Thoracic aorta (tissue), 2 donors: ENCODE measurements around the gene FAM72A. TPM values are rescaled to one million over a fixed set of nuclear protein-coding genes. Genes with fewer than 3 reads are reported as not detected.
"Not testable (repeated sequence)": the region's sequence is repeated elsewhere in the genome, so short reads cannot be mapped to it uniquely, and the experiment has no call there.

Experiments used
- ATAC-seq: fragments of 150-250 bp; one replicate; pipeline ENCODE4 v1.8.0; 2017; ENCODE audit warnings: low read depth; ENCODE audit not compliant: insufficient number of reproducible peaks, low FRiP score
- DNase-seq: peaks from one replicate; pipeline ENCODE4 v3.0.0-alpha.2; 2020; ENCODE audit warnings: low spot score
- H3K27ac ChIP-seq, 2 donors: fragments of 200-600 bp; sonication (generic); 1 replicate in 1 of 2; 2 replicates in 1 of 2; pipeline ENCODE4 v1.5.1; 2016; ENCODE audit warnings: mild to moderate bottlenecking in 2 of 2, moderate library complexity in 2 of 2
- H3K27me3 ChIP-seq: fragments of 200-600 bp; sonication (generic); replicated peaks from 2 replicates; pipeline ENCODE4 v1.6.0; 2016; ENCODE audit warnings: mild to moderate bottlenecking; ENCODE audit not compliant: insufficient read depth
- H3K36me3 ChIP-seq: fragments of 200-600 bp; sonication (generic); one replicate; pipeline ENCODE4 v1.5.1; 2016
- H3K4me1 ChIP-seq, 2 donors: fragments of 200-600 bp; sonication (generic); 1 replicate in 1 of 2; 2 replicates in 1 of 2; pipeline versions ENCODE4 v1.5.1 to v1.6.0; 2016; ENCODE audit warnings: low read depth in 2 of 2, mild to moderate bottlenecking in 1 of 2; ENCODE audit not compliant: control insufficient read depth in 1 of 2
- H3K4me3 ChIP-seq: fragments of 200-600 bp; sonication (generic); 2 replicates; pipeline ENCODE4 v1.5.1; 2016; ENCODE audit warnings: mild to moderate bottlenecking
- H3K9me3 ChIP-seq: fragments of 200-600 bp; sonication (generic); 2 replicates; pipeline ENCODE4 v1.5.1; 2016
- total RNA-seq, 2 donors: library from RNA; depleted of rRNA; stranded (reverse); fragments of >200 nt; gene quantifications; one replicate each; pipeline versions ENCODE4 v1.1.0 to v1.2.3, GENCODE V29; 2016

FAM72A gene
- 1 to 10 TPM; 2.8 to 4.9 TPM for total RNA-seq

- not testable (repeated sequence) for H3K9me3 ChIP-seq, H3K27me3 ChIP-seq, H3K36me3 ChIP-seq, H3K4me1 ChIP-seq
- H3K27ac ChIP-seq, result peak within 1 kb of the TSS; percentile 85 to 90
- H3K4me3 ChIP-seq, result peak within 1 kb of the TSS; percentile 78
- ATAC-seq, result peak; percentile 99
- DNase-seq, result peak; percentile 97
These were observed at the start of gene FAM72A for GRCh38 chr1:206202789-206203363. Gene FAM72A, minus strand, starts transcription at chr1:206202839. Its CDS starts 814 bp downstream, at chr1:206202025.

- not testable (repeated sequence) for ATAC-seq, H3K4me1 ChIP-seq, H3K27me3 ChIP-seq, H3K4me3 ChIP-seq, H3K36me3 ChIP-seq, H3K27ac ChIP-seq, DNase-seq, H3K9me3 ChIP-seq
These were observed 48.5 kb upstream of the FAM72A start for GRCh38 chr1:206250953-206251681.

GRCh38 chr1:206246129-206246886, 43.7 kb upstream of the FAM72A start:
- not testable (repeated sequence) for ATAC-seq, H3K4me3 ChIP-seq

GRCh38 chr1:206245479-206245878, 42.8 kb upstream of the FAM72A start:
- not testable (repeated sequence) for DNase-seq, ATAC-seq, H3K4me1 ChIP-seq, H3K36me3 ChIP-seq, H3K27ac ChIP-seq, H3K9me3 ChIP-seq, H3K4me3 ChIP-seq, H3K27me3 ChIP-seq

More at GRCh38 chr1:206246129-206246886, 43.7 kb upstream of the FAM72A start:
- H3K4me1 ChIP-seq, H3K36me3 ChIP-seq, H3K27ac ChIP-seq, DNase-seq, H3K9me3 ChIP-seq, H3K27me3 ChIP-seq: not testable (repeated sequence)

- not testable (repeated sequence) for H3K9me3 ChIP-seq, H3K27ac ChIP-seq, H3K27me3 ChIP-seq, H3K4me3 ChIP-seq, H3K4me1 ChIP-seq, DNase-seq, H3K36me3 ChIP-seq
- ATAC-seq, result peak; percentile 25
These were observed 40.7 kb upstream of the FAM72A start for GRCh38 chr1:206243335-206243734.

- H3K36me3 ChIP-seq, DNase-seq, ATAC-seq, H3K4me1 ChIP-seq, H3K4me3 ChIP-seq, H3K27ac ChIP-seq, H3K9me3 ChIP-seq, H3K27me3 ChIP-seq: not testable (repeated sequence)
These were observed 37.6 kb upstream of the FAM72A start for GRCh38 chr1:206240288-206240687.

- not testable (repeated sequence) for ATAC-seq, H3K4me3 ChIP-seq, H3K27ac ChIP-seq, H3K4me1 ChIP-seq, H3K27me3 ChIP-seq, DNase-seq, H3K9me3 ChIP-seq, H3K36me3 ChIP-seq
These were observed 32.6 kb upstream of the FAM72A start for GRCh38 chr1:206235190-206235589.

GRCh38 chr1:206234189-206234916, 31.7 kb upstream of the FAM72A start:
- not testable (repeated sequence) for H3K9me3 ChIP-seq, H3K27me3 ChIP-seq, ATAC-seq, DNase-seq, H3K4me1 ChIP-seq, H3K4me3 ChIP-seq, H3K27ac ChIP-seq, H3K36me3 ChIP-seq

GRCh38 chr1:206232970-206233645, 30.5 kb upstream of the FAM72A start:
- H3K4me1 ChIP-seq, H3K27ac ChIP-seq, DNase-seq, H3K4me3 ChIP-seq, H3K27me3 ChIP-seq, H3K9me3 ChIP-seq, ATAC-seq, H3K36me3 ChIP-seq: not testable (repeated sequence)

- not testable (repeated sequence) for H3K27me3 ChIP-seq, H3K27ac ChIP-seq, H3K4me3 ChIP-seq, DNase-seq, ATAC-seq, H3K36me3 ChIP-seq, H3K9me3 ChIP-seq, H3K4me1 ChIP-seq
These were observed 29.4 kb upstream of the FAM72A start for GRCh38 chr1:206231989-206232388.

- not testable (repeated sequence) for ATAC-seq, H3K27ac ChIP-seq, H3K9me3 ChIP-seq, H3K4me1 ChIP-seq, H3K36me3 ChIP-seq, DNase-seq, H3K27me3 ChIP-seq, H3K4me3 ChIP-seq
These were observed 26.6 kb upstream of the FAM72A start for GRCh38 chr1:206229286-206229685.
